ENCODE measurements around the gene TASP1. TPM values are rescaled to one million over a fixed set of nuclear protein-coding genes. Genes with fewer than 3 reads are reported as not detected.

TASP1 gene
- total RNA-seq, 1 experiment from 2014 or later: 27.4 TPM

DNA sequence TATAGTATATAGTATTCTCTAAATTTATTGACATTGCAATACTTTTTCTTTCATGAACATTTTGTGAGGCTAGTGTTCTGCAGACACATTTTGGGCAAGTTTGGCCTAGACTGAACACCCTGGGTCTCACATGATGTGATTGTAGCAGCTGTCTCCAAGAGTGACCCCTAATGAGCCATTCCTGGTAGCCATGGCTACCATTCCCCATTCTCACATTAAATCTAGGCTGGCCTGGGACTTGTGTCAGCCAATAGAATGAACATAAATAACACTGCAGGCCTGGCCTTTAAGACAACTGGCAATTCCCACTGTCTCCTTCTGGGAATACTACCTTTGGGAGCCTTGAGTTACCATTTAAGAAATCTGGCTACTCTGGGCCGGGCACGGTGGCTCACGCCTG lies 38.0 kb upstream of the TASP1 start:
- Histone ChIP-seq H3K4me3 (ENCODE audit: low read depth, low read length) (no peak overlapping the region), H3K27me3 (replicated peaks; ENCODE audit: control insufficient read depth, insufficient read depth, low read length) (no peaks in the 10 kb centered on the region), H3K9me3 (0 out of 2 replicates have a peak, but pooled peaks cover 3% of the 10 kb centered on the region), H3K4me1 (peaks cover 7% of the 10 kb centered on the region), H3K36me3 (ENCODE audit: control insufficient read depth, insufficient read depth, low read length) (no peaks in the 10 kb centered on the region)
- POLR2A ChIA-PET: no interaction called here
- Mint-ChIP-seq H3K27me3 (ENCODE audit: insufficient read depth, unreplicated experiment) (no peaks in the 10 kb centered on the region), H3K9me3 (ENCODE audit: unreplicated experiment) (peaks cover 18% of the 10 kb centered on the region), H3K4me1 (ENCODE audit: low read depth, unreplicated experiment) (peaks cover 7% of the 10 kb centered on the region), H3K27ac (ENCODE audit: unreplicated experiment) (no peak overlapping the region), H3K4me3 (ENCODE audit: unreplicated experiment) (no peak overlapping the region), H3K36me3 (ENCODE audit: insufficient read depth, unreplicated experiment) (peaks cover 12% of the 10 kb centered on the region)
- CTCF ChIA-PET: no interaction called here
- no peak for DNase-seq
- no TSS peak for BruUV-seq (replicated peaks)
- intact Hi-C loops (cut with micrococcal nuclease; ENCODE audit: unreplicated experiment): no loop called here
- TF ChIP-seq, protein P1, sequence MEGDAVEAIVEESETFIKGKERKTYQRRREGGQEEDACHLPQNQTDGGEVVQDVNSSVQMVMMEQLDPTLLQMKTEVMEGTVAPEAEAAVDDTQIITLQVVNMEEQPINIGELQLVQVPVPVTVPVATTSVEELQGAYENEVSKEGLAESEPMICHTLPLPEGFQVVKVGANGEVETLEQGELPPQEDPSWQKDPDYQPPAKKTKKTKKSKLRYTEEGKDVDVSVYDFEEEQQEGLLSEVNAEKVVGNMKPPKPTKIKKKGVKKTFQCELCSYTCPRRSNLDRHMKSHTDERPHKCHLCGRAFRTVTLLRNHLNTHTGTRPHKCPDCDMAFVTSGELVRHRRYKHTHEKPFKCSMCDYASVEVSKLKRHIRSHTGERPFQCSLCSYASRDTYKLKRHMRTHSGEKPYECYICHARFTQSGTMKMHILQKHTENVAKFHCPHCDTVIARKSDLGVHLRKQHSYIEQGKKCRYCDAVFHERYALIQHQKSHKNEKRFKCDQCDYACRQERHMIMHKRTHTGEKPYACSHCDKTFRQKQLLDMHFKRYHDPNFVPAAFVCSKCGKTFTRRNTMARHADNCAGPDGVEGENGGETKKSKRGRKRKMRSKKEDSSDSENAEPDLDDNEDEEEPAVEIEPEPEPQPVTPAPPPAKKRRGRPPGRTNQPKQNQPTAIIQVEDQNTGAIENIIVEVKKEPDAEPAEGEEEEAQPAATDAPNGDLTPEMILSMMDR (IDR thresholded peaks at IDR 0.05; ENCODE audit: insufficient read depth in 1 of 2, low read depth in 1 of 2, low read length in 1 of 2, severe bottlenecking in 1 of 2, unreplicated experiment in 1 of 2): no peak

DNA sequence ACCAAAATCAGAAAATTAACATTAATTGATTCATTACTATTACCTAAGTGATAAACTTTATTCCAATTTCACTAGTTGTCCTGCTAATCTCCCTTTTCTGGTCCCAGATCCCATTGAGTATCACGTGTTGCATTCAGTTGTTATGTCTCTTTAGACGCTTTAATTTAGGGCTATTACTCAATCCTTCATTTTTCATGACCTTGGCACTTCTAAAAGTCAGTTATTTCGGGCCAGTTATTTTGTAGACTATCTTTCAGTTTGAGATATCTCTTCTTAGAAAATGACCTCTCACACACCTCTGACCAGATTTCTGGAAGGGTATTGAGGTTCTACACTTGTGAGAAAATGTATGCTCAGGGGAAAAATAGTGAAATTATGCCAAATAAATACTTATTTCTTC lies 34.0 kb upstream of the TASP1 start:
- no peaks in the 10 kb centered on the region for H3K27me3 ChIP-seq (replicated peaks; ENCODE audit: control insufficient read depth, insufficient read depth, low read length)
- ChIA-PET CTCF (no interaction called here), POLR2A (no interaction called here)
- no peaks in the 10 kb centered on the region for H3K4me1 Mint-ChIP-seq (ENCODE audit: low read depth, unreplicated experiment)
- H3K36me3 ChIP-seq (ENCODE audit: control insufficient read depth, insufficient read depth, low read length): no peaks in the 10 kb centered on the region
- H3K27ac Mint-ChIP-seq (ENCODE audit: unreplicated experiment): no peak overlapping the region
- intact Hi-C loops (cut with micrococcal nuclease; ENCODE audit: unreplicated experiment): no loop called here
- no TSS peak for BruUV-seq (replicated peaks)
- H3K4me3 Mint-ChIP-seq (ENCODE audit: unreplicated experiment): no peak overlapping the region
- no peaks in the 10 kb centered on the region for H3K4me1 ChIP-seq
- no peak for DNase-seq
- no peak overlapping the region for H3K4me3 ChIP-seq (ENCODE audit: low read depth, low read length)
- TF ChIP-seq, protein P1 (IDR thresholded peaks at IDR 0.05; ENCODE audit: insufficient read depth in 1 of 2, low read depth in 1 of 2, low read length in 1 of 2, severe bottlenecking in 1 of 2, unreplicated experiment in 1 of 2): no peak
- no peaks in the 10 kb centered on the region for H3K9me3 ChIP-seq
- H3K36me3 Mint-ChIP-seq (ENCODE audit: insufficient read depth, unreplicated experiment): no peaks in the 10 kb centered on the region
- H3K9me3 Mint-ChIP-seq (ENCODE audit: unreplicated experiment): peaks cover 9% of the 10 kb centered on the region
- H3K27me3 Mint-ChIP-seq (ENCODE audit: insufficient read depth, unreplicated experiment): no peaks in the 10 kb centered on the region

- H3K27me3 ChIP-seq (replicated peaks; ENCODE audit: control insufficient read depth, insufficient read depth, low read length): no peaks in the 10 kb centered on the region
- POLR2A ChIA-PET: no interaction called here
- H3K4me3 ChIP-seq (ENCODE audit: low read depth, low read length): no peak overlapping the region
- H3K36me3 ChIP-seq (ENCODE audit: control insufficient read depth, insufficient read depth, low read length): no peaks in the 10 kb centered on the region
- no TSS peak for BruUV-seq (replicated peaks)
- H3K4me1 ChIP-seq: no peaks in the 10 kb centered on the region
- H3K9me3 ChIP-seq: no peaks in the 10 kb centered on the region
- intact Hi-C loops (cut with micrococcal nuclease; ENCODE audit: unreplicated experiment): no loop called here
- Mint-ChIP-seq H3K36me3 (ENCODE audit: insufficient read depth, unreplicated experiment) (no peaks in the 10 kb centered on the region), H3K9me3 (ENCODE audit: unreplicated experiment) (peaks cover 9% of the 10 kb centered on the region), H3K27ac (ENCODE audit: unreplicated experiment) (no peak overlapping the region), H3K4me3 (ENCODE audit: unreplicated experiment) (no peak overlapping the region), H3K27me3 (ENCODE audit: insufficient read depth, unreplicated experiment) (no peaks in the 10 kb centered on the region), H3K4me1 (ENCODE audit: low read depth, unreplicated experiment) (no peaks in the 10 kb centered on the region)
- DNase-seq: no peak
- TF ChIP-seq, protein P1 (IDR thresholded peaks at IDR 0.05; ENCODE audit: insufficient read depth in 1 of 2, low read depth in 1 of 2, low read length in 1 of 2, severe bottlenecking in 1 of 2, unreplicated experiment in 1 of 2): no peak
- CTCF ChIA-PET: interaction anchor here (0.6 kb wide), 1 partner anchor 128 kb away, joined by 5 read pairs; no protein-coding TSS in a partner anchor
Measured at GRCh38 chr20:13671916-13672378, 33.2 kb upstream of the TASP1 start.

All from Caco-2 (cell line).